Activated CD4-positive, alpha-beta T cell treated with anti-CD3 and anti-CD28 coated beads, Interleukin-2, amount 50 U/mL, for 24 hours (primary cell): ENCODE data around the gene MARCHF3.
"Not testable (repeated sequence)": the region's sequence is repeated elsewhere in the genome, so short reads cannot be mapped to it uniquely, and the experiment has no call there.

Experiments
- DNase-seq, 2 donors: peaks; one replicate each; pipeline ENCODE4 v3.0.0-alpha.2; 2020; ENCODE audit warnings: low read depth in 1 of 2, low spot score in 1 of 2

Gene MARCHF3, protein sequence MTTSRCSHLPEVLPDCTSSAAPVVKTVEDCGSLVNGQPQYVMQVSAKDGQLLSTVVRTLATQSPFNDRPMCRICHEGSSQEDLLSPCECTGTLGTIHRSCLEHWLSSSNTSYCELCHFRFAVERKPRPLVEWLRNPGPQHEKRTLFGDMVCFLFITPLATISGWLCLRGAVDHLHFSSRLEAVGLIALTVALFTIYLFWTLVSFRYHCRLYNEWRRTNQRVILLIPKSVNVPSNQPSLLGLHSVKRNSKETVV

GRCh38 chr5:127030259-127031146 is at the start of gene MARCHF3:
Gene MARCHF3 (minus strand): TSS chr5:127030558. CDS start chr5:126918171, 112,387 bp downstream.
- peak; percentile 85 to 86 for DNase-seq

DNA sequence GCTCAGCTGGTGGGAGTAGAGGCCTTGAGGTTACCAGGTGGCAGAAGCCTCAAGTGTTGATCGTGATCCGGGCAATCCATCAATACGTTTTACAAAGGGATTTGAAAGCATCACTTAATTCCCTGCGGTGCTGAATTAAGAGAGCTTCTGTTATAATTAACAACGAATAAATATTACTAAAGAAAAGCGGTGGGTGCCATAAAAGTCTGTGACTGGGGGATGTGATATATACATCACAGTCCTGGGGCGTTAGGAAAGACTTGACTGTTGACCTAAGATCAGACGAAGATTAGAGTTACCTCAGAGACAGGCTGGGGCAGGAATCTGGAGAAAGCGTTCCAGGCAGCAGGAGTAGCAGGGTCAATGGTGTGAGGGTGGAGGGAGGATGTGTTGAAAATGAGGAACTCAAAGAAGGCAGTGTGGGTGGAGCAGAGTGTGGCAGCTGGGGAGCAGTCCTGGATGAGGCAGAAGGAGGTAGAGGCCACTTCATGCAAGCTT is 49.7 kb upstream of the MARCHF3 start:
- no peak for DNase-seq

DNA sequence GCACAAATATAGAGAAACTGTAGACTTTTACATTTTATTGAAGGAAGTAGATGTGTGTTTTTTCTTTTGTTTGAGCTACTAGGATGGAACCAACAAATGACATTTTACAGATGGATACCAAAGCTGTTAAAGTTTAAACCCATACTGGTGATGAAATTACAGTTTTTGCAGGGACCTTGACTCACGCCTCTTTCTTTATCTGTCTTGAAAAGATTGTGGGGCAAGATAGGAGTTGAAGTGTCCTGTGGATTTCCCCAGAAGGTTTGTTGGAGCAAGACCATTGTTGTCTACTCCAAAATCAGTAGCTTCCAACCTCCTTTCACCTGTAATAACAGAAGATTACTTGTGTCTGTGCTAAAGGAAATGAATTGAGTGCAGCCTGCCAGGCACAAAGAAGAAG is 47.0 kb upstream of the MARCHF3 start:
- no peak for DNase-seq

- no peak for DNase-seq
Observed at GRCh38 chr5:127076315-127077129, 46.2 kb upstream of the MARCHF3 start.

DNA sequence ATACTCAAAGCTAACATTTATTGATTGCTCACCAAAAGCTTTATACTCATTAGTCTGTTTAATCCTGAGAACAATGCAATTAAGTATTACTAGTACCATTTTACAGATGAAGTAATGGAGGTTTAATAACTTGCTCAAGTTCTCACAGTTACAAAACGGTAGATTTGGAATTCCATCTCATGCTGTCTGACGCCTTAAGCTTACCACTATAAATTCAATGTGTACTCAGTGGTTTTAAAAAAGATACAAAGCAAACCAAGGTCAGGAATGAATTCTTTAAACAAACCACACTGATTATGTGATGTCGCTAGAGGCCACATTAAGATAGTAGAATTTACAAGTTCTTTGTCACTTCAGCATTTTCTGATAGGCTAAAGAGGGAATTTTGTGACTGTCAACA is 44.1 kb upstream of the MARCHF3 start:
- no peak for DNase-seq

DNA sequence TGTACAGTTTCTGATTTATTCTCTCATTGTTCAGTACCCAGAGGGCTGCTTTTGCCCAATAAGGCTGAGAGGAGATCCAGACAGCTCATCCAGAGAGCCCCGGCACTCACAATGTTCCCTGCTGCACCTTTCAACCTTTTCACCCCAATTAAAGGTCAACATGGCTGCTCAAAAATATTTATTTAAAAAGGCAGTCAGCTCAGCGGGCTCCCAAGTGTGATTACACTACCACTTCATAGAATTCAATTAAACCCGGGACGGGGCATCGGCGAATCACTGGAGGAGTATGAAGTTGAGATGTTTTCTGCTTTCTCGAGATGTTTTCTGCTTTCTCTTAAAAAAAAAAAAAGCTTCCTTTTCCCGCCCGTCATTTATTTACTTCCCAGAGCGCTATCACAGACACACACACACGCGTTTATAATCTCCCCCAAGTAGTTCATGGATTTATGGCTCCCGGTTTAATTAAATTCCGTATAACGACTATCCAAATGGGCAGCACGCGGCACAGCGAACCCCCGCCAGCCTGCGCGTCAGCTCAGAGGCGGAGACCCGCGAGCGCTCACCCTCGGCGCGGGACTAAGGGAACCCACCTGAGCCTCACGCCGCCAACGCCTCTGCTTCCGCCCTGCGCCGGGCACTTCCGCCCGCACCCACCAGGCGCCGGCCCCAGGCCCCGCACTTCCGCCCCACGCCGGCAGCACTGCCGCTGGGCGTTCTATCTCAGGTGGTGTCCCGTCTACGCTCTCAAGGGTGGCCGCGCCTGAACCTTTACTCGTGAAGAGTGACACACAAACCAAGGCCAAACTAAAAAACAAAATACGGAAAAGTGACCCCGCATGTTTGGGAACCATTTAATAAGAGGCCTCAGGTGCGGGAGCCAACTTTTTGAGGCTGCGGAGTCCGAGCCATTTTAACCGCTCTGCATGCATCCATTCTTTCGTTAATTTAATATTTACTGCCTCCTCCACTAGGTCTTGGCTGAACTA is 42.8 kb upstream of the MARCHF3 start, which contains the start of gene C5orf63:
C5orf63 (minus strand) TSS at position 642 of the 986 bp plus-strand sequence. CDS start 14,507 bp downstream, outside the sequence.
- peak; percentile 53 to 55 for DNase-seq

DNA sequence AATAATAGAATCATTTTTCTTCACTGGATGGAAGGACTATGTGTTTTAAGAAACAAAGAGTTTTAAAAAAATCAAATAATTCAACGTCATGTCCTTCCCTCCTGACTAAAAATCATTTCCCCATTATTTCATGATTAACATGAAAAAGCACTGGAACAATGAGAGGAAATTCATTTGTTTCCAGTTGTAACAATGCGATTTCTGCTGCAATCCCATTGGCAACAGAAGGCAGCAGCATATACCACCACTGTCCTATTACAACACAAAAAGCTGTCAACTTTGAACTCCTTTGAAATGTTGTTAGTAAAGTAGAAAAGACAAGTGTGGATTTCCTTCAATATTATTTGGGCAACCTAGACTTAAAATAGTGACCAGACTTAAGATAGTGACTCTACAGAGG is 39.9 kb upstream of the MARCHF3 start:
- DNase-seq = no peak

DNA sequence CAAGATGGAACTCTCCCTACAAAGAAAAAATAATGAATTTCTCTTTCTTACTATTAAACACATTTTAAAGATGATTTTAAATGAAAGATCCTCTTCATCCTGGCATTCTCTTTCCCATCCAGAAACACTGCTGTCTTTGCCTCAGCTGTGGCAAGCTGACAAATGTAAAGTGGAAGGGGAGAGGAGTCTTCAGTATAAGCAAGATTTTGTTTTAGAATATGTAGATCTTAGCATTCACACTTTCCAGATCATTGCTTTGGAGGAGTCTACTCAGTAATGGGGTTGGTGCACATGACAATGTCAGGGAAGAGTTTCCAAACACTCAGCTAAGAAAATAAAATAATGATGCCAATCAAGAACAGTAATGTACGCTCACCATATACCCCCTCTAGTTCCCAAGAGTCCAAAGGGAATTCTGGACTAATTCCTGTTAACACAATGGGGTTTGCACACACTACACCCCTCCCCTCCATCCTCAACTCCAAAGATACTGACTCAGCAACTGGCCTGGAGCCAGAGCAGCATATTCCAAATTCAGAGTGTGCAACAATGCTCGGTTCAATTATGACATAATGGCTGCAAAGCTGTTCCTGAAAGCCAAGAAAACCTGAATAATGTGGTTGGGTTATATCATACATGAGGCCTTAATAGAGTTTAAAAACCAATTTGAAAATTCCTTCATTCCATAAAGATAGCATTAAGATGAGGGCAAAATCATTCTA is 38.3 kb upstream of the MARCHF3 start:
- DNase-seq = no peak

GRCh38 chr5:127066721-127067120 is 36.4 kb upstream of the MARCHF3 start:
- DNase-seq = no peak

GRCh38 chr5:127064253-127064840 is 34.0 kb upstream of the MARCHF3 start:
- no peak for DNase-seq

GRCh38 chr5:127063257-127063913 is 33.0 kb upstream of the MARCHF3 start:
- DNase-seq = no peak

- no peak for DNase-seq
Observed at GRCh38 chr5:127061956-127062355, 31.6 kb upstream of the MARCHF3 start.

GRCh38 chr5:127061537-127061936 is 31.2 kb upstream of the MARCHF3 start:
- DNase-seq = no peak

DNA sequence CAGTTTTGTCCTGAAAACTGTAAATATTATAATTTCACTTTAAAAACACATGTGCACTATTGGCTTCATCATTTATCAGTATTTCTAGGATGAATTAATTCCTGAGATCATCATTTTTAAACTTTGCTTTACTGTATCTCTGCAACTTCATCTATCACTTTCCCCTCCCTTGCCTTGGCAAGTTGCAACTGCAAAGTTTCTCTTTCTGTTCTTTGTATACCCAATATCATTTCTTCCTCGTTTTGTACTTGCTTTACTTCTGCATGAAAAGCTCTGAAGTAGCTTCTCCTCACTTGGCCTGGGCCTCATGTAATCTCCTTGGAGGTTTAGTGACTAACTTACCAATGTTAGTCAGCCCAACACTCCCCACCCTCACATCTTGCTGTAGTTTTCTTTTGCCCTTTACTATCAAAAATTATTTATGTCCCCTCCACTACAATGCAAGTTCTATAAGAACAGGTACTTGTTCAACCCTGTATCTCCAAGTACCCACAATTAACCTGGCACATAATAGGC is 30.2 kb upstream of the MARCHF3 start:
- DNase-seq = no peak

DNA sequence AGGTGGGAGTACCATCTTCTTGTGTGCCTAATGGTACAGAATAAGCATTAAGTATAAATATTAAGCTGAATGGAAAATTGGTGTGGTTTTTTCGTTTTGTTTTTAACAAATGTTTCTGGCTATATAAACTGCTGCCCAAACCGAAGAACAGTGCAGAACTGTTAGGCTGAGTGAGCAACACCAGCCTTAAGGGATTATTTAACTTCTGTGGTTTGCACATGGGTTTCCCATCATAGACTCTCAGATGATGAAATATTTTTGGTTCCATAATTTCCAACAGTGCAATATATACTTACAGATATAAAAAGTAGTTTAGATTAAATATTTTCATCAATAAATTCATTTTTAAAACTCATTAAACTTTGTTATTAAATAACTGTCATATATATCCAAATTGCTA is 26.5 kb upstream of the MARCHF3 start:
- DNase-seq = no peak

DNA sequence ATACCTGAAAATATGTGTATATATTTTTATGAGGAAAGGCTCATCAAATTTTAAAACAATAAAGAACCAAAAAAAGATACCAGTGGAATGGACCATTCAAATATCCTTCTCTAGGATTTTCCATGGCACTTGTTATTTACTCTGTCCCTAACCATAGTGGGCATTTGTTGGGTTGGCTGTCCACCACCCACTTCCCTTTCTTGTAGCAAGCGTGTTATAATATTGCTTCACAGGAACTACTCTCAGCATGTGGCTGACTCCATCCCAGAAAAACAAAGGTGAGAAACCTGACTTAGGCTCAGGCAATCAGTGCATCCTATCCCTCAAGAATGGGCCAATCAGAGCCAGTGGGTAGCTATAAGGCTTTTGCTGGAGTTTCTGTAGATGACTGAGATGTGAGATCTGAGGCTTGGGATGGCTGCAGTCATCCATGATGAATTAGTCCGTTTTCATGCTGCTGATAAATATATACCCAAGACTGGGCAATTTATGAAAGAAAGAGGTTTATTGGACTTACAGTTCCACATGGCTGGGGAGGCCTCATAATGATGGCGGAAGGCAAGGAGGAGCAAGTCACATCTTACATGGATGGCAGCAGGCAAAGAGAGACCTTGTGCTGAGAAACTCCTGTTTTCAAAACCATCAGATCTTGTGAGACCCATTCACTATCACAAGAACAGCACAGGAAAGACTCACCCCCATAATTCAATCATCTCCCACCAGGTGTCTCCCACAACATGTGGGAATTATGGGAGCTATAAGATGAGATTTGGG is 25.7 kb upstream of the MARCHF3 start:
- DNase-seq = no peak

DNA sequence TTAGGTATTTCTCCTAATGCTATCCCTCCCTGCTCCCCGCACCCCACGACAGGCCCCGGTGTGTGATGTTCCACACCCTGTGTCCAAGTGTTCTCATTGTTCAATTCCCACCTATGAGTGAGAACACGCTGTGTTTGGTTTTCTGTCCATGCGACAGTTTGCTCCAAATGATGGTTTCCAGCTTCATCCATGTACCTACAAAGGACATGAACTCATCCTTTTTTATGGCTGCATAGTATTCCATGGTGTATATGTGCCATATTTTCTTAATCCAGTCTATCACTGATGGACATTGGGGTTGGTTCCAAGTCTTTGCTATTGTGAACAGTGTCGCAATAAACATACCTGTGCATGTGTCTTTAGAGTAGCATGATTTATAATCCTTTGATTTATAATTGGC is 23.2 kb upstream of the MARCHF3 start:
- DNase-seq = not testable (repeated sequence)
